NCI-H1436 treated with DMSO at 0.1 percent for 48 hours (cell line): Measurements from ENCODE around the gene ITGA4.
A peak's percentile ranks its signal among the peaks of the same experiment; 100 is the strongest.

Experiments
- DNase-seq: peaks from one replicate; lab custom pipeline; 2025; lab: John Stamatoyannopoulos, UW

The ITGA4 gene

DNA sequence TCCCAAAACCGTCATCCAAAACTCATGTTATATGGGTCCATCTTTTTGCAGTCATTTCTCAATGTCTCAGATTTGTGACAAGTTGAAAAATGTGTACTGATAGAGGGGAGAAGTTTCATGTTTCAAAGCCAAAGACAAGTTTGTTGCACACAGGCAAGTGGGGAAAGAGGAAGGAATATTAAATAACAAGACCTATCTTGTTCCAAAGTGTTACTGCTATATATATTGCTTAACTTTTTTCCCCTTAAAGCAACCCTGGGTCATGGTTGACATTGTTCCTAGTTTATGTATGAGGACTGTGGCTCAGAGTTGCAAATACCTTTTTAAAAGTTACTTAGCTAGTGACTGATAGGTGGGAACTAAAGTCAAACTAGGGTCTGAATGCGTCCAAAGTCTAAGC is 1.7 kb downstream of the ITGA4 start:
- DNase-seq = no peak

DNA sequence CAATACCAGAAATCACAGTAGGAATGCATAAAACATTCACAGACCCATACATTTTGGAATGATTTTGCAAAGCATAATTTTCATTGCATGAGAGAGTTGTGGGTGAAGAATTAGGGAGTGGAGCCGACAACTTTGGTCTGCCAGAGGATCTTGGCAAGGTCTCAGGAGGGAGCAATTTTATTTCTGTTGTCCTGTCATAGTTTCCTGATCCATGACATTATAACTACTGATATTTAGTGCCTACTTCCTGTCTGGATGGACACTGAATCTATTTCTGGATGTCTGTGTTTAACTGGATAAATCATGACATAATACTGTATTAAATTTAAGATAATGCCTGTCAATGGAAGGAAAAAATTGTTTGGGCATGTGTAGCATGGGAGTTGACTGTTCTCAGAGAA is 2.4 kb downstream of the ITGA4 start:
- DNase-seq = no peak

DNA sequence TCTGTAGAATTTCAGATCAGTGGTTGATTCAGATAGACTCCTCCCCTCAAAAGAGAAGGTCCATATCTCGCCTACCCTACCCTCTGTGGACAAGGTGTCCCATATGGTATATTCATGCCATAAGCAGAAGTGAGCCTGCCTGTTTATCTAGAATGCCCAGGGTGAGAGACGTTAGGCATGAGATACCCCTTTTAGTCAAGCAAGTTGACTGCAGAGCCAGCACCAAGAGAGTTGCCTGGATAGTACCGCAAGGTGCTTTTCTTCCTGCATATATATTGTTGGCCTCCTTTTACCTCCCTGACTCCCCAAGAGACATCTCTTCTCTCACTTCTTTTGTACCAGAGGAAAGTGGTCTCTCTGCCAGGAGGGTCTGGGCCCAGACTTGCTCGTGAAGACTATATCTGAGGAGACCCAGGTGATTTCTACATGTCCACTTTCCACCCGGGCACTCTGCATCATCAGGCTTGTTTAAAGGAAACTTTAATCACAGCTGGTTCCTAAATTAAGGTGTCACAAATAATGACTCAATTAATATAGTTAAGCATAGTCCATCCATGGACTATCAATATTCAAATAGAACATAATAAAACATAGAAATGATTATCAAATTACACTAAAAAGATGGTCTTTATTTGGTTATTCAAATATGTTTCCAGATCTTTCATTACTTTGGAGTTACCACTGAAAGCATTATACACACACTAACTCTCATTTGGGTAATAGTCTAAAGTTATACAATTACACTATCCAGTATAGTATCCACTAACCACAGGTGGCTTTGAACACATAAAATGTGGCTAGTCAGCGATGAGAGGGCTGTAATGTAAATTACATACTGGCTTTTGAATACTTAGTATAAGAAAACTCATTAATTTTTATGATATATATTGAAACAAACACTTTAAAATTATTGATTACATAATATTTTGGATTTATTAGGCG is 4.1 kb downstream of the ITGA4 start:
- no peak for DNase-seq

DNA sequence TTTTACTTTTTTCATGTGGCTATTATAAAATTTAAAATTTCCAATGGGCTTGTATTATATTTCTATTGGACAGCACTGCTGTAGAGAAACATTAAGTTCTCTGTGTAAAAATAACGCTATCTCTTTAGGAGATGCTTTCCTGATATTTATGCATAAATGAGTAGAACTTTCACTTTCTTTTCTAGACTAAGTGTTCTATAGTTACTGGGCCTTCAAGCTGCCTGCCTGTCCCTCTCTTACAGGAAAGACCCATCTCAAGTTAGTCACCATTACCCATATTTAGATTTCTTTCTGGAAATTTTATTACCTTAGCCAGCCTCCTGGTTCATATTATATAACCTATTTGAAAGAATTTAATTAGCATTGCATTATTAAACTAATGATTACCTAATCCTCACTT is 4.8 kb downstream of the ITGA4 start:
- DNase-seq = no peak

DNA sequence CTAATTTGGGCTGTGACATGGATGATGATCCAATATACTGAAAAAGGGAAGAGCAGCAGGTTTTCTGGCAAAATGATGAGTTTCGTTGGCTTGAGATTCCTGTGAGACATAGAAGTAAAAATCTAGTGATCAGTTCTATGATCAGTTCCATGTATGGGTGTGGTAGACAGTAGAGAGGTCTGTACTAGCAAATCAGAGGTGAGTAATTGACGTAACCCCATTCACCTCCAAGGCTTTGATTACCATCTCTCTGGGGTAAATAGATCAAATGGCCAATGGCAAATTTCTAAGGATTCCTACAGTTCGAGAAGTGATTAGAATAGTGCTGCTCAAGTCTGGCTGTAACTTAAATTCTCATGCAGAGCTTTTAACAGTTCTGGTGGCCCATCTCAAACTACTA is 6.4 kb downstream of the ITGA4 start:
- DNase-seq = no peak

DNA sequence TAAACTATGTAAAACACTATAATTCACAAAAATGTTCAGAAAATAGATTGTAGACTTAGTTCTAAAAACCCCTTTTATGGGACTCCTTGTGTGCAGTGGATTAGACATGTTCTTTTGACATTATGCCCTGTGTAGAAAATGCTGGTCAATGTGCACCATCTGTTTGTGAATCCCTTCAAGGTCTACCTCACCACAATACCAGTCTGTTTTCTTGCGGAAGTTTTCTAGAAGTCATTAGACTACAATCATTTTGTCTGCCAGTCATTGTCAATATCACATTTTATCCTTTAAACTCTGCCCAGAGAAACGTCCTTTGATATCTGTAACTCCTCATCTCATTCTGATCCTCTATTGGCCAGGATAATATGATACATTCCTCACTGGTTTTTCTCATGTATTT is 7.8 kb downstream of the ITGA4 start:
- DNase-seq = no peak

DNA sequence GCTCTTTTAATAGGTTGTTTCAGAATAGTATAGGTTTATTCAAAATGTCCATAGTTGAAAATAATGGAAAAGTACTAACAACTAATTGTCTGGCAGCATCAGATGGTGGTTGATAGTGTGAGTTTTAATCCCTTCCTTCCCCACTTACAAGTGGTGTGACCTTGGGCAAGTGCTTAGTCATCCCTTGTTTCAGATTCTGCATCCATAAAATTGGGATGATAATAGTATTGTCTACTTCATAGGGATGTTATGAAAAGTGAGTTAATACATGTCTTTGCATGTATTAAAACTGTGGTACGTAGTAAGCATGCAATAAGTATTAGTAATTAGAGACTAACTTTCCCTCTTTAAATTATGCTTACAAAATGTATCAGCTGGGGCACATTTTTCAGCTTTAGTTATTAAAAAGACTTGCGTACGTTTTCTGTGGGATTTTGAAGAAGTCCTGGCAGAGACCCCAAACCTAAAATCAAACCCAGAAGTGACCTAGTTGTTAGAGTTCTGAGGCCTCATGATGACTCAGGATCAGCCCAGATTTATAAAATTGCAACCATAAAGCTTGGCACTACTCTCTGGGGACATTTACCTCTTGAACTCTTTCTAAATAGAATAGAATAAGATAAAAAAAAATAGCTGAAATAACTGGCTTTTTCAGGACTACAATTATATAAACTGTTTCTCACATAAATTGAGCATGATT is 8.6 kb downstream of the ITGA4 start:
- DNase-seq = no peak

DNA sequence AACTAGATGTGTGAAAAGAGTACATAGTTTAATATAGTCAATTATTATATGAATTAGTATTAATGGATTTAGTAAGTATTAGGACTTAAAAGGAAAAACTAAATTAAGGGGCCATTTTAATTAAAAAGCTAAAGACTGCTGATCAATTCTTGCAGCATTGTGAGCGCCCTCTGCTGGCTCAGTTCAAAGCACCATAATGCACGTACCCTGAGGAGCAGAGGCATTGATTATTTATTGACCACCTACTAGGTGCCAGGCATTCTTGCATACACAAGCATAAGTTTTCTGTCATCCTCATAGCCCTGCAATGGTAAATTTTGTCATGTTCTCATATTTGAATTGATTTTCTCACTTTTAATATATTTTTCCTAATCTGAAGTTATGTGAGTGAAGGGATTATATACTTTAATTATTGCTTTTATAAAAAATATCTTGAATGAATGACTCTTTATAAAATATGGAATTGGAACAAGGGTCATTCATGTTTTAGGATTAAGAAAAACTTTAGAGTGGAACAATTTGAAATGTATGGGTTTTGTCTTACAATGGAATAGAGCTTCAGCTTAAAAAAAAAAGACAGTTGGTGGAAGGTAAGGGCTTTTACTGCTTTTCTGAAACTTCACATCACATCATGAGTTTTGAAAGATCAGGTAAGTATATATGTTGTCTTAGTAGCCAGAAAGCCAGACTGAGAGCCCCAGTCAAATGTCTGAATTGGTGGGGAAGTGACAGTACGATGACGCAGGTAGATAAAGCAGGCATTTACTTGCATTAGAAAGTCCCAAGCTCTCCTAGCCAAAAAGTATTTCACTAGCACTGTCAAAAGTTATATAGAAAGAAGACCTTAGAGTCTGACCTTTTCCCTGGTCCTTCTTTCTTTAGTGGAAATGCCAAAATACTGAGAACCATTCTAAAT is 9.7 kb downstream of the ITGA4 start:
- DNase-seq = no peak

DNA sequence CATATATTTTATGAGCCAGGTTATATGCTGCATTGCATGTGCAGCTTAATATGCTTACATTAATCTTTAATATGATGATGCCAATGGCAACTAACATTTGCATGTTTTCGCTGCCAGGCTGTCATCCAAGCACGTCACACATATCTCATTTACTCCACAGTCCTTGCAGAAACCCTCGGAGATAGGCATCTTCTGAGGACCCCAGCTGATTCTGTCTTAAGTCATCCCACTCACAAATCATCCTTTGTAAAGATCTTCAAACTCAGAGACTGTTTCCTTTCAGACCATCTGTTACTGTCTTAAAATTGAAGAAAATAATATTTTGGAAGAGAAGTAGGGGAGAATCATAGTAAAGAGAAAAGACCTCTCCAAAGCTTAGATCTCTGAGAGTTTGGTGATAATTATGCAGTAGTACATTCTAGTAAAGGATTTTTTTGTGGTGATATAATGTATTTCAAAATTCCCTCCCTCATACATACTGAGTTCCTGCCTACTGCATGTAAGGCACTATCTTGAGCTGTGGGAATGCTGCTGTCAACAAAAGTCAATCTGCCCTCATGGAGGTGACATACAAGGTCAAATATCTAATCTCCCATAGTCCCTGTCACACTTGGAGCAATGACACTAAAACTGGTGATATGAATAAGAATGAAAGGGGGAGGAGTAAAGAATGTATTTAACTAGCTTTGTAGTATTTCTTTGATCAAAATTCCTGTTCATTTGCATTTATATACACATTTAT is 11.0 kb downstream of the ITGA4 start:
- DNase-seq = no peak

DNA sequence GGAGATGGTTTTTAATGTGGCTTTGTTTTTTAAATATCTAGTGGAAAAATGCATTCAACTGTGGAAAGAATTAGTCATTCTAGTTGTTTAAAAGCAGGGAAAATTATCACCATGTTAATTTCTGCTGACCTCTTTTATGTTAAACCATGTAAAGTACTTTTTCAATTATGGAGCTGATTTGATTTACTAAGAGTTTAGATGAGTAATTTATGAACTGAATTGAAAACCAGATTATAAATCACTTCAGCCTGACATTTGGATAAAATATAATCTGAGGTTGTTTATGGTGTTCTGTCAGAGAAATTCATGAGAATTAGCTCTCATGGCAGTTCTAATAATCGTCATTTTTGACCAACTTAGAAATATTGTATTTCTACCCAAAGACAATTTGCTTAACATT is 11.6 kb downstream of the ITGA4 start:
- DNase-seq = no peak

DNA sequence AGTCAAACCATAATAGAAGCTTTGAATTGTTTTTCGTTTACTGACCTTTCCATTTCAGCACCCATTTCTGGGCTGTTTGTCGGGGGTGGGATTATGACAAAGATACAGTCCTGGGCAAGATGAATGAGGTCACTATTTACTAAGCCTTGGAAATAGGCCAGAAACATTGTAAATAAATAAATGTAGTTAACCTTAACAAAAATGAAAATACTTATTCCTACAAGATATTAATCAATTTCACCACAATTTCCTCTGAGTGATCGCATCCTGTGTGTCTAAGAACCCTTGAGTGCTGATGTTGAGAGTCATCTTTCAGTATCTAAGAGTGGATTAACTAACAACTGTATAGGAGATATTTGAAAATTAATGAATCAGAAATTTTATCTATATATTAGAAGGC is 14.0 kb downstream of the ITGA4 start:
- DNase-seq = no peak

DNA sequence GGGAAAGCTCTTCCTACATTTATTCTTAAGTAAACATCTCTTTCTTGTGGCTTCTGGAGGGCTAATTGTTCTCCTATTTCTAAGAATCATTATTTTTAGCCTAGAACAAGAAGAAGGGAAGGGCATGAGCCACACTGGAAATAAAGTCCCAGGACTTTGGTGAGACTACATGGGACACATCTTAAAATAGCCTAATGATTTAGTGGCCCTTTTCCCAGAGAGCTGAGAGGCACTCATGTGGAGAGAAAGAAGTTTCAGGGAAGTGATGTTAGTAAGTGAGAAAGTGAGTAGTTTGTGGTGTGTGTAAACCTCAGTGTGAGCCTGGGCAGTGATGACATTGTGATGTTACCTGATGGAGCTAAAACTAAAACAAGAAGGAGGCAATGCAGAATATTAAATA is 14.6 kb downstream of the ITGA4 start:
- no peak for DNase-seq

DNA sequence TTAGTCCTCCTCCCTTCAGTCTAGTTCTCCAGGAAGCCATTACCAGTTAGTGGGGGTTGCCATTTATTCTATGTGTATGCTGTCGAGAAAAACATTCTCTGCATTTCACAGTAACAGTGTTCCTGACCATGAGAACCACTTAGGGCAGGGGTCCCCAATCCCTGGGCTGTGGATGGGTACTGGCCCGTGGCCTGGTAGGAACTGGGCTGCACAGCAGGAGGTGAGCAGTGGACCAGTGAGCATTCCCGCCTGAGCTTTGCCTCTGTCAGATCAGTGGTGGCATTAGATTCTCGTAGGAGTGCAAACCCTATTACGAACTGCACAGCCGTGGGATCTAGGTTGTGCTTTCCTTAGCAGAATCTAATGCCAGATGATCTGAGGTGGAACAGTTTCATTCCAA is 15.8 kb downstream of the ITGA4 start:
- DNase-seq = no peak

DNA sequence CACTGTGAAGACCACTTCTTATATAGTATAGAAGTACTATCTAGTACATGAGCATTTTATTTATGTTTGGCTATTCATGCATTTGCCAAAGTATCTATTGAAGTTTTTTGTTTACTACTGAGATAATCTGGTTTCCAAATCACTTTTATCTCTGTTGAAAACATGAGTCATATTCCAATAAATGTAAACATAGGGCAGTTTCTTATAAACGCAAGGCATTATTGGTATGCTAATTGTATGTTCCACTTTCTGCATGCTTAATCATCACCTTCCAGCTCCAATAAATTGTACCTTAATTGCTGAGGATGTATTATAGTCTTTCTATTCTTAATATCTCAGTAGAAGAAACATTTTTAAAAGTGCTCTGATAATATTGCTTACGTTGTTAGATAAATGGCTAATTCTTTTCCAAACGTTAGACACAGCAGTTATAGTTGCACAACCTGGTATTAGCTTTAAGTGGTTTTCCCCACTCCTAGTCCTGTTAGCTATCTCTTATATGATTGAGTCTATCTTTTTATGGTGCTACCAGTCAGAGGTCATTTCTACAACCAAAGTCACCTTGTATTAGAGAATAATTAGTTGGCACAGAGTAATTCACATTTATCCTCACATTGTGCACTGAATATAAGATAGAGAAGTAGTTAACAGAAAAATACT is 17.2 kb downstream of the ITGA4 start:
- DNase-seq = no peak

DNA sequence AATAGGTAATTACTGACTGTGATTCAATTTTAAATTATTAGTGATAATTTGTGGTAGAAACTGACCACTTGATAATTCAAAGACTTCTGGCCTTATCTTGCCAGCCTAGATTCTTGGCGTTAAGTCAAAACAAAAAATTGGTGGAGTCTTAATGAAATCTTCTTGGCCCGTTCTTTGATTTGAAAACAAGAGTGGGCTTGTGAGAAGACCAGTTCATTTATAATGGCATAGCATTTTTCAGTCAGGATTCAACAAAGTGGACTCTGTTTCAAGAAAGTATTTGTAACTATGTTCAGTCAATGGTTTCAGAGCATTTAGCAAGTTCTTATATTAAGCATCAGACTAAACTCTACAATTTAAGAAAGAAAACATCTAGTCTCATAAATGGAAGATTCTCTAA is 26.0 kb downstream of the ITGA4 start:
- DNase-seq = no peak

DNA sequence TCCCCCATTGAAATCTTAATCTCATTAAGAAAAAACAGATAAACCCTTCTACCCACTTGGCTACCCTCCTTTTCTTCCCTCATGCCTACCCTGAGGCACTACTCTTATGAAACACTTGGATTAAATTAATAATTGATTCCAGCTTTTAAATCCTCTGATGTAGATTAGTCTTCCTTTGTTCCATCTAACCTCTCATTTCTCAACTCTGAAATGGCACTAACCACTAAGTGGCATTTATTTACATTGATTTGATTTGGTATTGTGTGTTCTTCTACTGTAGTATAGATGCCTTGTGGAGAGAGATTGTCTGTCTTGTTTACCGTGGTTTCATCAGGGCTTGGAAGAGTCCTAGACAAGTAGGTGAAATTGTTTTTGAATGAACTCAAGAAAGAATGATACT is 26.7 kb downstream of the ITGA4 start:
- peak; percentile 10 for DNase-seq

DNA sequence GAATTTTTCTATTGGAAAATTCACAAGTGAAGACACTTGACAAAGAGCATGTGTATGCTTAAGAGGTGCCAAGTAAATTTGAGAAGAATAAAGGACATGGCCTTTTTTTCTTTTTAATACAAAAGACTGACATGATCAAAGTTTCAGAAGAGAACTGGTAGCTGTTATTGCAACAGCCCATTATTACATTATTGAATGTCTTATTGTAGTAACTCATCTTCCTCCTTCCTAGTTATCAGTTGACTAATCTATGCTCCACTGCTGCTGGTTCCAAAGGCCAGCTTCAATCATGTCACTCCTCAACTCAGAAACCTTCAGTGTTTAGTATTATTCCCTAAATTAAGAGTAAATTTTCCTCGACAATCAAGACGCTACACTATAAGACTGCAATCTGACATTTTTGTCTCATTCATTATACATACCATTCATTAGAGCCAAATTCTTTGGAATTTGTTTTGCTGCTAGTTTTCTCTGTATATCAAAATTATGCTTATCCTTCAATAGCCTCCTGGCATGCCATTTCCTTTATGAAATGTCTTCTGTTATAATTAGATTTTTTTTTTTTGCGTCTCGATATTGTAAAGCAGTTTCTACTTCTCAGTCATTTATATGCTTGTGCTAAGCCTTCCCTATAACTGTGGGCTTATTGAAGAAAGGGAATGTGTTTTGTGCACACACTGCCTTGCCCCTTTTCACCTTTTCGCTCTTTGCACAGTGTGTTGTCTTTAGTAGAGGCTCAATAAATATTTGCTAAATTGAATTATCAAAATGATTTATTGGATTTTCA is 27.9 kb downstream of the ITGA4 start:
- DNase-seq = no peak

DNA sequence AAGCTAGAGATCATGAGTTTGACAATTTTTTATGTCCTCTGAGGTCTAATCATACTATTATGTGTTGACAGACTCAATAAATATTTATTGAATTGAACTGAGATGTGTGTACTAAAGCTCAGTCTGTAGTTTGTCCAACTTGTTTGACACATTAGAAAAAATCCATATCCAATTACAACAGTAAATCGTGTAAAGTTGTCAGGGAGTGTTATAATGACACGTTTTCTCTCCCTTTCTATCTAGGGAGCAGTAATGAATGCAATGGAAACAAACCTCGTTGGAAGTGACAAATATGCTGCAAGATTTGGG is 28.4 kb downstream of the ITGA4 start:
- DNase-seq = no peak

DNA sequence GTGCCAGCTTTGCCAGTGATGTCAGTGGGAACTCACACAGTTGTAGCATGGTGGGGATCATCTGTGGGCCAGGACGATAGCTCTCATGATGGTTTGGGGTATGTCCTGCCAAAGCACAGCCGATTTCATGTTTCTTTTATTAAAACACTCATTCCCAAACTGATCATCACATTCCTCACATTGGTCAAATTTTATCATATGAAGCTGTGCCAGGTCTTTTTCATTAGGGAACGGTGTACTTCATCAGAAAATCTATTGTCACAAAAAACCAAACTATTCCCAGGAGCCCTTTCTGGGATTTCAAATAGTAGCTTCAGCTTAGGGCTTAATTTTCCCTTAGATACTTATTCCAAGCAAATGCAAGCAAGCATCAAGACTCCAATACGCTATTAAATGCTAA is 42.0 kb downstream of the ITGA4 start:
- DNase-seq = no peak

DNA sequence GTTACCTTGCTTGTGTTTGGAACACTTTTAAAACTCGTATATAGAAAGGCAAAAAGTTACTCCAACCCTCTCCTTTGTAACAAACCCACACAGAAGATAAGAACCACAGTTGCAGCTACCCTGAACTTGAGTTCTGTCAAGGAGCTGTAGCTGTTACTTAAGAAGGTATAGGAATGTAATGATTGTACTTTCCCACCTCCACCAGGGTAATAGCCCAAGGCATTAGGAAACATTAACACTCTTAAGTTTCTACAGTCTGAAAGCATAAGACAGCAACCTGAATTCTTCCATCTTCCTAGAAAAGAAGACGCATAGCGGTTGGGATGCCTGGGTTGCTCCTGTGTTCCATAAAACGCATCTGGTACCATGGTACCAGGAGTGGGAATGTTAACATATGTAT is 43.0 kb downstream of the ITGA4 start:
- DNase-seq = no peak

DNA sequence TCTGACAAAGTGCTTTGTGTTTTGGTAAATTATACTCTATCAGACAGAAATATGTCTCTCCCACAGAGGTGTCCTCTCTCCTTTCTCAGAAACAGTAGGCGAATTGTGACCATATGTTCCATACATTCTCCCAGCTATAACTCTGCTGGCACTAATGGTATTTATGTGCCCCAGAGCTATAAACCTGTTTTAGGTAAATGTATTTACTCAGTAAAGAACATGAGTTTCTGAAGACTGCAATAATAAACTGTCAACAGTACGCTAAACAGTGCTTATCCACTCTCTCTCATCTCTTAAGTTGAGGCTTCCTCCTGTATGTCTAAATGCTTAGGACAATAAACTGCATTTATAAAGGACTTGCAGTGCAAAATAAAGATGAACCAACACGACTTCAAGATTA is 58.5 kb downstream of the ITGA4 start:
- DNase-seq = no peak
